ENCODE measurements around the gene SIKE1.

GRCh38 chr1:114723915-114724314, 56.6 kb downstream of the SIKE1 start:
- TF ChIP-seq CTCF (IDR thresholded peaks at IDR 0.05) (no peak), EP300 (IDR thresholded peaks at IDR 0.05) (no peak)

All from gastroesophageal sphincter (tissue), 3 donors.